ENCODE data around the gene ASPG. TPM values are rescaled to one million over a fixed set of nuclear protein-coding genes. Genes with fewer than 3 reads are reported as not detected.

Gene ASPG
- 0.16 and 1.4 TPM in 2 replicates for polyA plus RNA-seq
- polyA minus RNA-seq, result 0.23 and 0.73 TPM in 2 replicates

DNA sequence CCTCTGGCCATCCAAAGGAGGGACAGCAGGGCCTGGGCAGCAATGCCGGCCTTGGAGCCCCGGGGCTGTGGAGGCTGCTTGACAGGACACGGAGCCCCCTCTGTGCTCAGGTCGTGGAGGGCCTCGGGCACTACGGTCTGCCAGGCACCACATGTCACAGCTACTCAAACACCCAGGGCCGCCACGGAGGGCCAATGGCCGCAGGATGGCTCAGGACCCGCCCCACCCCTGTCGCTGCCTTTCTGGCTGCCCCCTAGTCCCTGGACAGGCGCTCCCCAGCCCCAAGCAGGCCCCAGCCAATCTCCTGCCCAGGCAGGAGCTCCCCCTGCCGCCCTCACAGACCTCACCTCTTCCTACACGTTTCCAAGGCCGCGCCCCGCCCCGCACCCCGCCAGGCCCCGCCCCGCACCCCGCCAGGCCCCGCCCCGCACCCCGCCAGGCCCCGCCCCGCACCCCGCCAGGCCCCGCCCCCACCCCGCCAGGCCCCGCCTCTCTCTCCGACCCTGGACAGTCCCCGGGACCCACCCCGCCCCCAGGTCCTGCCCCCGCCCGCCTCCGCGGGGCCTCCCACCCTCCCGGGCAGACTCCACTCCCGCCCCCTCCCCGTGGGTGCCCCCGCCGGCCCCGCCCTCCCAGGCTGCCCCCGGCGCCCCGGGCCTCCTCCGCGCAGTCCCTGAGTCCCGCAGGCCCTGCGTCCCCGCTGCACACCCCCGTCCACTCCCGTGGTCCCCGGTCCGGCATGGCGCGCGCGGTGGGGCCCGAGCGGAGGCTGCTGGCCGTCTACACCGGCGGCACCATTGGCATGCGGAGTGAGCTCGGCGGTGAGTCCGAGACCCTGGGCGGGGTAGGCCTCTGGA, at the start of gene ASPG:
Gene ASPG (plus strand): TSS at position 669 of the 857 bp plus-strand sequence. CDS start 71 bp downstream, at position 740.
- no peak within 1 kb of the TSS for H3K4me2 ChIP-seq (ENCODE audit: low read length)
- H3K27ac ChIP-seq (ENCODE audit: low read length), result no peak within 1 kb of the TSS
- no peaks in the 10 kb centered on the region for H3K9me2 ChIP-seq (ENCODE audit: insufficient read depth, low read length)
- H3K27me3 ChIP-seq (ENCODE audit: insufficient read depth, low read depth, low read length), result no peaks in the 10 kb centered on the region
- no peak within 1 kb of the TSS for H2AFZ ChIP-seq (ENCODE audit: low read depth, low read length)
- no peak within 1 kb of the TSS for H3K4me3 ChIP-seq (ENCODE audit: low read length)
- no peaks in the 10 kb centered on the region for H3K36me3 ChIP-seq (ENCODE audit: insufficient read depth, low read length)
- H3F3A ChIP-seq (ENCODE audit: insufficient read depth, low read length, poor library complexity, severe bottlenecking), result no peaks in the 10 kb centered on the region
- TF ChIP-seq EZH2 (IDR thresholded peaks at IDR 0.05; ENCODE audit: borderline replicate concordance, insufficient read depth, low read length, poor library complexity, severe bottlenecking), result no peak
- TF ChIP-seq POLR2AphosphoS5 (IDR thresholded peaks at IDR 0.05), result no peak
- TF ChIP-seq, protein P1, sequence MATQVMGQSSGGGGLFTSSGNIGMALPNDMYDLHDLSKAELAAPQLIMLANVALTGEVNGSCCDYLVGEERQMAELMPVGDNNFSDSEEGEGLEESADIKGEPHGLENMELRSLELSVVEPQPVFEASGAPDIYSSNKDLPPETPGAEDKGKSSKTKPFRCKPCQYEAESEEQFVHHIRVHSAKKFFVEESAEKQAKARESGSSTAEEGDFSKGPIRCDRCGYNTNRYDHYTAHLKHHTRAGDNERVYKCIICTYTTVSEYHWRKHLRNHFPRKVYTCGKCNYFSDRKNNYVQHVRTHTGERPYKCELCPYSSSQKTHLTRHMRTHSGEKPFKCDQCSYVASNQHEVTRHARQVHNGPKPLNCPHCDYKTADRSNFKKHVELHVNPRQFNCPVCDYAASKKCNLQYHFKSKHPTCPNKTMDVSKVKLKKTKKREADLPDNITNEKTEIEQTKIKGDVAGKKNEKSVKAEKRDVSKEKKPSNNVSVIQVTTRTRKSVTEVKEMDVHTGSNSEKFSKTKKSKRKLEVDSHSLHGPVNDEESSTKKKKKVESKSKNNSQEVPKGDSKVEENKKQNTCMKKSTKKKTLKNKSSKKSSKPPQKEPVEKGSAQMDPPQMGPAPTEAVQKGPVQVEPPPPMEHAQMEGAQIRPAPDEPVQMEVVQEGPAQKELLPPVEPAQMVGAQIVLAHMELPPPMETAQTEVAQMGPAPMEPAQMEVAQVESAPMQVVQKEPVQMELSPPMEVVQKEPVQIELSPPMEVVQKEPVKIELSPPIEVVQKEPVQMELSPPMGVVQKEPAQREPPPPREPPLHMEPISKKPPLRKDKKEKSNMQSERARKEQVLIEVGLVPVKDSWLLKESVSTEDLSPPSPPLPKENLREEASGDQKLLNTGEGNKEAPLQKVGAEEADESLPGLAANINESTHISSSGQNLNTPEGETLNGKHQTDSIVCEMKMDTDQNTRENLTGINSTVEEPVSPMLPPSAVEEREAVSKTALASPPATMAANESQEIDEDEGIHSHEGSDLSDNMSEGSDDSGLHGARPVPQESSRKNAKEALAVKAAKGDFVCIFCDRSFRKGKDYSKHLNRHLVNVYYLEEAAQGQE (IDR thresholded peaks at IDR 0.05; ENCODE audit: borderline replicate concordance), result no peak
- TF ChIP-seq MXI1 (conservative IDR thresholded peaks at IDR 0.05; ENCODE audit: poor library complexity, severe bottlenecking), result no peak
- TF ChIP-seq, protein P2, sequence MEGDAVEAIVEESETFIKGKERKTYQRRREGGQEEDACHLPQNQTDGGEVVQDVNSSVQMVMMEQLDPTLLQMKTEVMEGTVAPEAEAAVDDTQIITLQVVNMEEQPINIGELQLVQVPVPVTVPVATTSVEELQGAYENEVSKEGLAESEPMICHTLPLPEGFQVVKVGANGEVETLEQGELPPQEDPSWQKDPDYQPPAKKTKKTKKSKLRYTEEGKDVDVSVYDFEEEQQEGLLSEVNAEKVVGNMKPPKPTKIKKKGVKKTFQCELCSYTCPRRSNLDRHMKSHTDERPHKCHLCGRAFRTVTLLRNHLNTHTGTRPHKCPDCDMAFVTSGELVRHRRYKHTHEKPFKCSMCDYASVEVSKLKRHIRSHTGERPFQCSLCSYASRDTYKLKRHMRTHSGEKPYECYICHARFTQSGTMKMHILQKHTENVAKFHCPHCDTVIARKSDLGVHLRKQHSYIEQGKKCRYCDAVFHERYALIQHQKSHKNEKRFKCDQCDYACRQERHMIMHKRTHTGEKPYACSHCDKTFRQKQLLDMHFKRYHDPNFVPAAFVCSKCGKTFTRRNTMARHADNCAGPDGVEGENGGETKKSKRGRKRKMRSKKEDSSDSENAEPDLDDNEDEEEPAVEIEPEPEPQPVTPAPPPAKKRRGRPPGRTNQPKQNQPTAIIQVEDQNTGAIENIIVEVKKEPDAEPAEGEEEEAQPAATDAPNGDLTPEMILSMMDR (IDR thresholded peaks at IDR 0.05; ENCODE audit: poor library complexity, severe bottlenecking), result no peak
- no peak for TF ChIP-seq TAF1 (IDR thresholded peaks at IDR 0.05; ENCODE audit: low read depth)
- TF ChIP-seq EP300 (conservative IDR thresholded peaks at IDR 0.05; ENCODE audit: poor library complexity, severe bottlenecking), result no peak
- TF ChIP-seq RAD21 (conservative IDR thresholded peaks at IDR 0.05), result no peak
- no peak for TF ChIP-seq SMC3 (conservative IDR thresholded peaks at IDR 0.05; ENCODE audit: poor library complexity)
- H3K9me3 ChIP-seq (ENCODE audit: low read length), result no peaks in the 10 kb centered on the region
- H3K9ac ChIP-seq (ENCODE audit: low read length), result no peak within 1 kb of the TSS
- H4K20me1 ChIP-seq (ENCODE audit: insufficient read depth), result no peaks in the 10 kb centered on the region
- no peaks in the 10 kb centered on the region for H3K79me2 ChIP-seq (replicated peaks; ENCODE audit: insufficient read depth, low read length)

DNA sequence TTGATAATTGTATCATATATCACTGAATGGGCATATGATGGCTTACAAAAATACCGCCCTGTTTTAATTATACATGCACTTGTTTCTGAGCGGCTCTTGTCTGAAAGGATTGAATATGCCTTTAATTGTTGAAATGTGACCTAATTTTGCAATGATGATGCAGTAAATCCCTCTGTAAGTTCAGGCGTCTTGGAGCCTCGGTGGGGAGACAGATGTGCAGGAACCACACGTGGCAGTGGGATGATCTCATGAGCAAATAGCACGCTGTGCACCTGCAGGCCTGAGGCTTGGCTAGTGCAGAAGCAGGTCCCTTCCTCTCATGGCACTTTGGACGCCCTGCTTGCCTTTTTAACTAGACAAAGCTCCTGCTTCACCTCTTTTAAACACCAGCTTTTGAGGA, 49.3 kb upstream of the ASPG start:
- Histone ChIP-seq H3F3A (ENCODE audit: insufficient read depth, low read length, poor library complexity, severe bottlenecking) (no peaks in the 10 kb centered on the region), H3K27ac (ENCODE audit: low read length) (no peak overlapping the region), H3K9me3 (ENCODE audit: low read length) (no peaks in the 10 kb centered on the region), H3K4me3 (ENCODE audit: low read length) (no peak overlapping the region), H4K20me1 (ENCODE audit: insufficient read depth) (no peaks in the 10 kb centered on the region), H2AFZ (ENCODE audit: low read depth, low read length) (no peak overlapping the region), H3K4me2 (ENCODE audit: low read length) (no peak overlapping the region), H3K27me3 (ENCODE audit: insufficient read depth, low read depth, low read length) (no peaks in the 10 kb centered on the region), H3K9ac (ENCODE audit: low read length) (no peak overlapping the region), H3K36me3 (ENCODE audit: insufficient read depth, low read length) (no peaks in the 10 kb centered on the region), H3K79me2 (replicated peaks; ENCODE audit: insufficient read depth, low read length) (no peaks in the 10 kb centered on the region), H3K9me2 (ENCODE audit: insufficient read depth, low read length) (no peaks in the 10 kb centered on the region)
- TF ChIP-seq EZH2 (IDR thresholded peaks at IDR 0.05; ENCODE audit: borderline replicate concordance, insufficient read depth, low read length, poor library complexity, severe bottlenecking) (no peak), RAD21 (conservative IDR thresholded peaks at IDR 0.05) (no peak), POLR2AphosphoS5 (IDR thresholded peaks at IDR 0.05) (no peak), MXI1 (conservative IDR thresholded peaks at IDR 0.05; ENCODE audit: poor library complexity, severe bottlenecking) (no peak), TAF1 (IDR thresholded peaks at IDR 0.05; ENCODE audit: low read depth) (no peak), SMC3 (conservative IDR thresholded peaks at IDR 0.05; ENCODE audit: poor library complexity) (no peak), EP300 (conservative IDR thresholded peaks at IDR 0.05; ENCODE audit: poor library complexity, severe bottlenecking) (no peak)
- TF ChIP-seq, protein P2 (IDR thresholded peaks at IDR 0.05; ENCODE audit: poor library complexity, severe bottlenecking), result no peak
- TF ChIP-seq, protein P1 (IDR thresholded peaks at IDR 0.05; ENCODE audit: borderline replicate concordance), result no peak

All from neural cell (in vitro differentiated cells).